Measurements from ENCODE around the gene LUC7L3. TPM values are rescaled to one million over a fixed set of nuclear protein-coding genes. Genes with fewer than 3 reads are reported as not detected.

LUC7L3 gene
- total RNA-seq, 6 experiments from 2014 or later: 15.4 to 50.5 (median 31.0) TPM

DNA sequence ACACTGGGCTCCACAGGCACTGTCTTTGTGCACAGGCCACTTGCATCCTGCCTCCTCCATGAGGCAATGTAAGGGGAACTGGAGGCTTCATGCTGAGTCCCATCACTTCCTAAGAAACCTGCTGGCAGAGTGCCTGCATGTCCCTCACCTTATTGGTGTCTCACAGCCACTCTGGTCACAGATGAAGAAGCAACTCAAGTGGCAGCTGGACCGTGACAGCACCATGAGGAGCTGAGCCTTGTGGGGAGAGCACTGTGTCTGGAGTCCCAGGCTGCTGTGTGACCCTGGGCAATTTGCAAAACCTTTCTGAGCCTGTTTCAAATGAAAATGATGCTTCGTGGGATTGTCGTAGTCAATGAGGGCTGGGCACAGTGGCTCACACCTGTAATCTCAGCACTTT is 31.2 kb upstream of the LUC7L3 start:
- H3K36me3 ChIP-seq: peaks cover 0 to 4% (median 0%) of the 10 kb centered on the region in 4 donors
- ATAC-seq (no peak), DNase-seq (no peak)
- no peak overlapping the region for H3K27ac ChIP-seq
- H3K4me3 ChIP-seq: no peak overlapping the region
- H3K9me3 ChIP-seq: no peaks in the 10 kb centered on the region
- intact Hi-C loops (cut with DNase I): no loop called here
- no peaks in the 10 kb centered on the region for H3K27me3 ChIP-seq
- peaks cover 6 to 93% (median 56%) of the 10 kb centered on the region in 4 donors for H3K4me1 ChIP-seq
- WGBS (ENCODE audit: insufficient coverage, low coverage, low lambda C conversion rate, missing lambda C conversion rate): 90% methylated on average over 2 of the region's 3 CpGs
- TF ChIP-seq, protein P1, sequence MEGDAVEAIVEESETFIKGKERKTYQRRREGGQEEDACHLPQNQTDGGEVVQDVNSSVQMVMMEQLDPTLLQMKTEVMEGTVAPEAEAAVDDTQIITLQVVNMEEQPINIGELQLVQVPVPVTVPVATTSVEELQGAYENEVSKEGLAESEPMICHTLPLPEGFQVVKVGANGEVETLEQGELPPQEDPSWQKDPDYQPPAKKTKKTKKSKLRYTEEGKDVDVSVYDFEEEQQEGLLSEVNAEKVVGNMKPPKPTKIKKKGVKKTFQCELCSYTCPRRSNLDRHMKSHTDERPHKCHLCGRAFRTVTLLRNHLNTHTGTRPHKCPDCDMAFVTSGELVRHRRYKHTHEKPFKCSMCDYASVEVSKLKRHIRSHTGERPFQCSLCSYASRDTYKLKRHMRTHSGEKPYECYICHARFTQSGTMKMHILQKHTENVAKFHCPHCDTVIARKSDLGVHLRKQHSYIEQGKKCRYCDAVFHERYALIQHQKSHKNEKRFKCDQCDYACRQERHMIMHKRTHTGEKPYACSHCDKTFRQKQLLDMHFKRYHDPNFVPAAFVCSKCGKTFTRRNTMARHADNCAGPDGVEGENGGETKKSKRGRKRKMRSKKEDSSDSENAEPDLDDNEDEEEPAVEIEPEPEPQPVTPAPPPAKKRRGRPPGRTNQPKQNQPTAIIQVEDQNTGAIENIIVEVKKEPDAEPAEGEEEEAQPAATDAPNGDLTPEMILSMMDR (IDR thresholded peaks at IDR 0.05): no peak
- no peak for TF ChIP-seq POLR2A (IDR thresholded peaks at IDR 0.05)

DNA sequence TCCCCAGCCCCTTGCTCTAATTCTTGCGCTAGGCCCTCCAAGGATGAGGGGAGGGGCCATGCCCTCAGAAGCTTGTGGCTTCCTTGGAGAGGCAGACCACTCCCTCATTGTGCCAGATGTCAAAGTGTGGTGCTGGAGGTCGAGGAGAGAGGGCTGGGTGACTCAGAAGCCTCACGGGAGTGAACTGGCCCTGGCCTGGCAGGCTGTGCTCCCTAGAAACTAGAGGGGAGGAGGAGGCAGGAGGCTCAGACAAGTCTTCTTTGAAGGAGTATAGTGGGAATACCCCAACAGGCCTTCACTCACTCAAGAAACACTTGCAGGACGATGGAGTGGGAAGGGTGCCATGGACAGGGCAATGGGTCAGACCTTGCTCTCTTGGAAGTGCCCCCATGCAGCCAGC is 30.2 kb upstream of the LUC7L3 start:
- H3K27ac ChIP-seq: peak overlapping the region in 1 of 3 donors; percentile 24
- H3K36me3 ChIP-seq: peaks cover 0 to 4% (median 0%) of the 10 kb centered on the region in 4 donors
- ATAC-seq: no peak
- 61% methylated on average over 3 of the region's 4 CpGs for WGBS (ENCODE audit: insufficient coverage, low coverage, low lambda C conversion rate, missing lambda C conversion rate)
- no peaks in the 10 kb centered on the region for H3K27me3 ChIP-seq
- DNase-seq: no peak
- TF ChIP-seq POLR2A (IDR thresholded peaks at IDR 0.05): no peak
- TF ChIP-seq, protein P1 (IDR thresholded peaks at IDR 0.05): no peak
- intact Hi-C loops (cut with DNase I): no loop called here
- H3K9me3 ChIP-seq: no peaks in the 10 kb centered on the region
- peaks cover 5 to 93% (median 53%) of the 10 kb centered on the region in 4 donors for H3K4me1 ChIP-seq
- H3K4me3 ChIP-seq: no peak overlapping the region

DNA sequence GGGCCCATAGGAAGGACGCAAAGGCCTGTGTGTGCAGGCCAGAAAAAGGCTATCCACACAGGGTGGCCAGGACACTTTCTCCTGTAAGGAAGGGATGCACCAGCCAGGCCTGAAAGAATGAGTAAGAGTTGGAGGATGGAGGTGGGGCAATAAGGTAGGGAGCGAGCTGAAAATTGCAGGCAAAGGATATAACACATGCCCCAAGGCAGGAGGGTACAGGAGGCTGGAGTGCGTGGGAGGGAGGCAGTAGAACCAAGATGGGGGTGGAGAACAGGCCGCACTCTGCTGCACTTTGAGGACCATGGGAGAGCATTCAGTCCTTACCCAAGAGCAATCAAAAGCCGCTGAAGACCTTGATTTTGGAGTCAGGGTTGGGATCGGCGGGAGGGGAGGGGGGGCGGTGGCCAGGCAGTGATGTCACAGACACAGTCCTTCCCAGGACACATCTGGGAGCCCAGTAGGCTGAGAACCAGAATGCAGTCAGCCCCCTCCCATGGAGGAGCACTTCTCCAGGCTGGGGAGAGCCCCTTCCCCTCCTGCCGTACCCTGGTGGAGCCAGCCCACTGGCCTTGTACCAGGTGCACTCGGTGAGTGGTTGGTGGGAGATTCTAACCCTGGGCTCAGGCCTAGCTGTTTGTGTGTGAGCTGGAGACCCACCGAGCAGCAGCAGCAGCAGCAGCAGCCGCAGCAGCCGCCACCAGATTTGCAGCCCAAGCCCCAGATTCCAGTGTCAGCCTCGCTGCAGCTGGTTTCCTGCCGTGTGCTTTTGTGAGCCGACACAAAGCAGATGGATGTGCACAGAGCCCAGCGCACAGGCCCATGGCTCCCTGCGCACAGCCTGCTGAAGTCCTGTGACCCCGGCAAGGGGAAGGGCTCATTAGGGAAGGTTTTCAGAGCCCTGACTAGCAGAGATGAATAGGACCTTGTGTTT is 29.2 kb upstream of the LUC7L3 start:
- no peaks in the 10 kb centered on the region for H3K9me3 ChIP-seq
- no peak overlapping the region for H3K4me3 ChIP-seq
- H3K36me3 ChIP-seq: peaks cover 0 to 6% (median 0%) of the 10 kb centered on the region in 4 donors
- WGBS (ENCODE audit: insufficient coverage, low coverage, low lambda C conversion rate, missing lambda C conversion rate): 82% methylated on average over 8 of the region's 19 CpGs
- TF ChIP-seq POLR2A (IDR thresholded peaks at IDR 0.05): no peak
- TF ChIP-seq, protein P1 (IDR thresholded peaks at IDR 0.05): no peak
- peaks cover 2 to 91% (median 51%) of the 10 kb centered on the region in 4 donors for H3K4me1 ChIP-seq
- no peaks in the 10 kb centered on the region for H3K27me3 ChIP-seq
- no peak for ATAC-seq
- no peak for DNase-seq
- peak overlapping the region in 1 of 3 donors; percentile 43 for H3K27ac ChIP-seq
- intact Hi-C loops (cut with DNase I): loop anchor here in 1 of 2 donors (5.0 kb wide), 1 partner anchor 138 kb away; no protein-coding TSS in a partner anchor

DNA sequence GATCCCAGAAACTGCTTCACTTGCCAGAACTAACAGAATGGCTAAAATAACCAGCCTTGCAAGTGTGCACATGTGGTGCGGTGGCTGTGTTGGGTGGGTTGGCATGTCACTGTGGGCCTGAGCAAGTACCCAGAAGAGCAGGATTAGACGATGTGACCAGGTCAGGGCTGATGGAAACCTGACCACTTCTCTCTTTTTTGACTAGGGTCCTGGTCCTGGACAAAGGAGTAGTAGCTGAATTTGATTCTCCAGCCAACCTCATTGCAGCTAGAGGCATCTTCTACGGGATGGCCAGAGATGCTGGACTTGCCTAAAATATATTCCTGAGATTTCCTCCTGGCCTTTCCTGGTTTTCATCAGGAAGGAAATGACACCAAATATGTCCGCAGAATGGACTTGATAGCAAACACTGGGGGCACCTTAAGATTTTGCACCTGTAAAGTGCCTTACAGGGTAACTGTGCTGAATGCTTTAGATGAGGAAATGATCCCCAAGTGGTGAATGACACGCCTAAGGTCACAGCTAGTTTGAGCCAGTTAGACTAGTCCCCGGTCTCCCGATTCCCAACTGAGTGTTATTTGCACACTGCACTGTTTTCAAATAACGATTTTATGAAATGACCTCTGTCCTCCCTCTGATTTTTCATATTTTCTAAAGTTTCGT is 28.4 kb upstream of the LUC7L3 start:
- Histone ChIP-seq H3K4me1 (peaks cover 2 to 83% (median 47%) of the 10 kb centered on the region in 4 donors), H3K27me3 (no peaks in the 10 kb centered on the region), H3K36me3 (peaks cover 0 to 14% (median 4%) of the 10 kb centered on the region in 4 donors), H3K27ac (peak overlapping the region; percentile 4 to 43 (median 35)), H3K9me3 (no peaks in the 10 kb centered on the region), H3K4me3 (no peak overlapping the region)
- 27% methylated on average over 8 of the region's 9 CpGs for WGBS (ENCODE audit: insufficient coverage, low coverage, low lambda C conversion rate, missing lambda C conversion rate)
- DNase-seq (no peak), ATAC-seq (peak in 1 of 4 donors; percentile 1)
- intact Hi-C loops (cut with DNase I): loop anchor here in 1 of 2 donors (5.0 kb wide), 1 partner anchor 139 kb away; no protein-coding TSS in a partner anchor
- TF ChIP-seq, protein P1 (IDR thresholded peaks at IDR 0.05): no peak
- TF ChIP-seq POLR2A (IDR thresholded peaks at IDR 0.05): no peak

Measured in right lobe of liver (tissue), 6 donors.